WERI-Rb-1 (cell line): Measurements from ENCODE around the gene EIF4G2.

Experiments used
- DNase-seq: peaks from one replicate; pipeline ENCODE4 v3.0.0-alpha.2; 2020
- H3K27ac ChIP-seq: fragments of 250-450 bp; sonication (Bioruptor Pico); 2 replicates; pipeline ENCODE4 v1.5.1; 2020; ENCODE audit warnings: mild to moderate bottlenecking, moderate library complexity
- H3K27me3 ChIP-seq: fragments of 250-450 bp; sonication (Bioruptor Pico); 2 replicates; pipeline ENCODE4 v1.5.1; 2021; ENCODE audit warnings: mild to moderate bottlenecking, low read depth, moderate library complexity; ENCODE audit not compliant: insufficient read depth, severe bottlenecking
- H3K36me3 ChIP-seq: fragments of 250-450 bp; sonication (Bioruptor Pico); 2 replicates; pipeline ENCODE4 v1.5.1; 2020; ENCODE audit warnings: mild to moderate bottlenecking, moderate library complexity
- H3K4me3 ChIP-seq: 2 replicates; pipeline ENCODE4 v1.5.1; 2011; ENCODE audit warnings: low read depth, mild to moderate bottlenecking, control low read depth, low read length
- H3K9me3 ChIP-seq: fragments of 250-450 bp; sonication (Bioruptor Pico); 2 replicates; pipeline ENCODE4 v1.5.1; 2021; ENCODE audit warnings: mild to moderate bottlenecking, moderate library complexity; ENCODE audit not compliant: severe bottlenecking
- TF ChIP-seq, protein P1 (sequence below): IDR thresholded peaks from 2 replicates; pipeline ENCODE4 v1.5.1; 2011; ENCODE audit warnings: low read depth, mild to moderate bottlenecking, control low read depth, inconsistent platforms, low read length

Gene EIF4G2

DNA sequence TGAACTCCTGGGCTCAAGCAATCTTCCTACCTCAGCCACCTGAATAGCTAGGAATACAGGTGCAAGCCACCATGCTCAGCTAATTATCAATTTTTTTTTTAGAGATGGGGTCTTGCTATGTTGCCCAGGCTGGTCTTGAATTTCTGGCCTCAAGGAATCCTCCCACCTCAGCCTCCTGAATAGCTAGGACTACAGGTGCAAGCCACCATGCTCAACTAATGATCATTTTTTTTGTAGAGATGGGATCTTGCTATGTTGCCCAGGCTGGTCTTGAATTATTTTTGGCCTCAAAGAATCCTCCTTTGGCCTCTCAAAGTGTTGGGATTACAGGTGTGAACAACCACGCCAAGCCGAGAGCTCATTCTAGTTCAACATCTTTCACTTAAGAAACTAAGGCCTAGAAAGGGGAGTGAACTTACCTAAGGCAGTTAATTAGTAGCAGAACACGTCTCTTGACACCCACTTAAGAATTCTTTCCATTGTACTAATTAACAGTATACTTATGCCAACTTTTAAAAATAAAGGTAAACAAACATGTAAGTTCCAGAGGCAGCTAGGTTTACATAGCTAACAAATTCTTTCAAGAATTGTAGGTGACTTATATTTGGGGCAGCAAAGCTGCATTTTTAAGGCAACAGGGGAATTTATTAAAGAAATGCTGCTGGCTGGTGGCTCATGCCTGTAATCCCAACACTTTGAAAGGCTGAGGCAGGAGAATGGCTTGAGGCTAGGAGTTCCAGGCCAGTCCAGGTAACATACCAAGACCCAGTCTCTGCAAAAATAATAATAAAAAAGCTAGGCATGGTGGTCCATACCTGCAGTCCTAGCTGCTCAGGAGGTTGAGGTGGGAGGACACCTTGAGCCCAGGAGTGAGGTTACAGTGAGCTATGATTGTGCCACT lies 39.5 kb upstream of the EIF4G2 start:
- Histone ChIP-seq H3K36me3 (peaks cover 22% of the 10 kb centered on the region), H3K9me3 (no peaks in the 10 kb centered on the region), H3K4me3 (no peak overlapping the region), H3K27me3 (no peaks in the 10 kb centered on the region), H3K27ac (no peak overlapping the region)
- no peak for DNase-seq
- TF ChIP-seq, protein P1, sequence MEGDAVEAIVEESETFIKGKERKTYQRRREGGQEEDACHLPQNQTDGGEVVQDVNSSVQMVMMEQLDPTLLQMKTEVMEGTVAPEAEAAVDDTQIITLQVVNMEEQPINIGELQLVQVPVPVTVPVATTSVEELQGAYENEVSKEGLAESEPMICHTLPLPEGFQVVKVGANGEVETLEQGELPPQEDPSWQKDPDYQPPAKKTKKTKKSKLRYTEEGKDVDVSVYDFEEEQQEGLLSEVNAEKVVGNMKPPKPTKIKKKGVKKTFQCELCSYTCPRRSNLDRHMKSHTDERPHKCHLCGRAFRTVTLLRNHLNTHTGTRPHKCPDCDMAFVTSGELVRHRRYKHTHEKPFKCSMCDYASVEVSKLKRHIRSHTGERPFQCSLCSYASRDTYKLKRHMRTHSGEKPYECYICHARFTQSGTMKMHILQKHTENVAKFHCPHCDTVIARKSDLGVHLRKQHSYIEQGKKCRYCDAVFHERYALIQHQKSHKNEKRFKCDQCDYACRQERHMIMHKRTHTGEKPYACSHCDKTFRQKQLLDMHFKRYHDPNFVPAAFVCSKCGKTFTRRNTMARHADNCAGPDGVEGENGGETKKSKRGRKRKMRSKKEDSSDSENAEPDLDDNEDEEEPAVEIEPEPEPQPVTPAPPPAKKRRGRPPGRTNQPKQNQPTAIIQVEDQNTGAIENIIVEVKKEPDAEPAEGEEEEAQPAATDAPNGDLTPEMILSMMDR: no peak

DNA sequence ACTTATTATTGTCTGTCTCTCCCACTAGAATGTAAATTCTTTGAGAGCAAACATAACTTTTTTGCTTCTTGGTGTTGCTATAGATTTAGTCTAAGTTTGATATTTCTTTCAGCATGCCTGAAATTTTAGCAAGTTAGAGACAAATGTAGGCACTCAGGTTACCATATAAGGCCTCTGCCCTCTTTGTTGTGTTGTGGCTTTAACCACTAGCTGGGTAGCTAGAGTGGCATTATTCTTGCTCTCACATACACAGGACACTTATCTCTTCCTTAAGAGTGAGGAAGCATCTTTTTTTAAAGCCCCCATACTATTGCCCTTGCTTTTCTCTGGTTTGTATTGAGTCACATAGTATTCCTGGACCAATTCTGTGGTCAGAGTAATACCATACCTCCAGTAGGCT lies 37.9 kb upstream of the EIF4G2 start:
- DNase-seq: no peak
- Histone ChIP-seq H3K4me3 (no peak overlapping the region), H3K27me3 (no peaks in the 10 kb centered on the region), H3K27ac (no peak overlapping the region), H3K36me3 (peaks cover 9% of the 10 kb centered on the region), H3K9me3 (no peaks in the 10 kb centered on the region)
- TF ChIP-seq, protein P1: no peak

DNA sequence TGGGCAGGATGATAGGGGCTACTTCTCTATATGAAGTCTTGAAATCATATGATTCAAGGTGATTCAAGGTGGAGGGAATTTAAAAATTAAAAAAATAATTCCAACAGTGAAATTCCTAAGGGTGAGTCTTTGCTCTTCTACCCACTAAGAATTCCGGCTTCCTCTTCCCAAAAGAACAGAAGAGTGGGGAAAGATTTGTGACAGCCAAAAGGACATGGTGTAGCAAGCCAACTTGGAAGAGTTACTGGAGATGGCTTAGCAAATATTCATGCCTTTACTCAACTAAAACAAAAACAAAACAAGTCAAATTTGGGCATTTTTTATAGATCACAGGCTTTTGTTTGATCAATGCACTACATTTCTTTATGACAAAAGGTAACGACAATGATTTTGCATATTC lies 36.9 kb upstream of the EIF4G2 start:
- DNase-seq: no peak
- H3K27me3 ChIP-seq: no peaks in the 10 kb centered on the region
- TF ChIP-seq, protein P1: no peak
- H3K4me3 ChIP-seq: no peak overlapping the region
- H3K36me3 ChIP-seq: peaks cover 5% of the 10 kb centered on the region; the same call in 1 of the 2 replicates
- no peak overlapping the region for H3K27ac ChIP-seq
- H3K9me3 ChIP-seq: no peaks in the 10 kb centered on the region

DNA sequence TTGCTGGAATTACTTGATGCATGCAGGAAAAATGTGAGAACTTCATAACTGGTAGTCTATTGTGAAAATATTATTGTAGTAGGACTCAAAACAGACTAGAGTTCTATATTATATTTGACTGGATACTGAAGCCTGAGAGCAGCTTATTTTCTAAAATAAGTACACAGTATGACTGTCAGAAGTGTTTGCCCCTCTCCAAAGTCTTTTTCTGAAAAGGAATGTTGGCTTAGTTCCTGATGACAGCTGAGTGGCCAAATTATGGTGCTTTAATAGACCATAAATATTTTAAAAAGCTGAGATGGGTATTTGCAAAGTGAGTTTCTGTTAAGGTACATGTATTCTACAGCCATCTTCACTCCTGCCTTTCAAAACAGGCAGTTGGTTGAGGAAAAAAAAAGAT lies 36.1 kb upstream of the EIF4G2 start:
- Histone ChIP-seq H3K27ac (no peak overlapping the region), H3K36me3 (peaks cover 4% of the 10 kb centered on the region; the same call in 1 of the 2 replicates), H3K4me3 (no peak overlapping the region), H3K27me3 (no peaks in the 10 kb centered on the region), H3K9me3 (no peaks in the 10 kb centered on the region)
- TF ChIP-seq, protein P1: no peak
- DNase-seq: no peak

DNA sequence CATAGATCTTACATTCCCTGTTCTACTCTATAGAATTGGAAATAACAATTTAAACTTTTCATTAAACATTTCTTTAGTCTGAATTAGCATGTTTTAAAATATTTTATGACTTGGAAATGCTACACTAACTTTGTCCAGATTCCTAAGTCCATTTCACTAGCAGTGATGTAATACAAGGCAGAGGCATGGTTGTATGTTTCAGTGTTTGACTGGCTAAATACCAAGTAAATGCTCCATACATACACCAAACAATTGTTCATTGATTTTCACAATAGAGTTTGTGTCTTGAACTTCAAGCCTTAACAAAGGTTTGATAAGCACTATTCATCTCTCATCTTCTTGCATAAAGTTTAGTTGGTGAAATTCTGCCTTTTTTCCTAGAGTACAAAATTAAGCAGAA lies 35.6 kb upstream of the EIF4G2 start:
- TF ChIP-seq, protein P1: no peak
- Histone ChIP-seq H3K9me3 (no peaks in the 10 kb centered on the region), H3K4me3 (no peak overlapping the region), H3K27ac (no peak overlapping the region), H3K36me3 (no peaks in the 10 kb centered on the region; the same call in 1 of the 2 replicates), H3K27me3 (no peaks in the 10 kb centered on the region)
- DNase-seq: no peak

DNA sequence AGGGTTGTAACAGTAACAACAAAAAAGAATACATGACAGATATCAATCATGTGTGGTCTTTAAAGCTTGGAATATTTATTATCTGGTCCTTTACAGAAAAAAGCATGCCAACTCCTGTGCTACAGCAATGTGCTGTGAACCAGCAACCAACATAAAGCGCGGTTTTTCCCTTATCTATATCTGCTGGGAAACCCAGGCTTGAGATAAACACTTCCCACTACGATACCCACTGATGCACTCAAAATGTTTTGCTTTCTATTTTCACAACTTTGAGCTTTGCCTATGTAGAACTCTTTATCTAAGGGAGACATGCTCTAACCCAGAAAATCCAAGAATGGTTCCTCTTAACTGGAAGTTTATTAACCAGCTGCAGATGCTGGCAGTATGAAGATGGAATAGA lies 30.2 kb upstream of the EIF4G2 start:
- no peaks in the 10 kb centered on the region for H3K27me3 ChIP-seq
- no peak overlapping the region for H3K4me3 ChIP-seq
- no peak overlapping the region for H3K27ac ChIP-seq
- no peak for DNase-seq
- H3K9me3 ChIP-seq: no peaks in the 10 kb centered on the region
- no peaks in the 10 kb centered on the region for H3K36me3 ChIP-seq
- TF ChIP-seq, protein P1: no peak
